GM19193 (cell line): Measurements from ENCODE around the gene RAB43.

ENCODE experiments used
- POLR2A ChIP-seq: IDR thresholded peaks from 4 replicates; pipeline ENCODE4 v1.6.1; 2011; ENCODE audit not compliant: insufficient read depth, insufficient read length; ENCODE audit errors: extremely low read depth

The RAB43 gene

DNA sequence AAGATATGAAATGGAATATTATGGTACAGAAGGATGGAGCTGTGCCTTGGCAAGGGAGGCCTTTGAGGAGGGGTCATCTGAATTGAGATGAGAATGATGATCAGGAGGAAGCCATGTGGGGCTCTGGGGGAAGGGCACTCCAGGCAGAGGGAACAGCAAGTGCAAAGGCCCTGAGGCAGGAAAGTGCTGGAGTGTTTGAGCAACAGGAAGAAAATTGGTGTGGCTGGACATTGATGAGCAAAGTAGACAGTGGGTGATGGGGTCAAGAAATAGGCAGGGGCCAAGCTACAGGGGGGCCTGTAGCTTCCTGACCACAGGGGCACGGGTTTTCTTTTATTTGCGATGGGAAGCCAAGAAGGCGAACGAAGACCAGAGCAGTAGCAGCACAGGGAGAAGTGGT lies 64.4 kb downstream of the RAB43 start:
- TF ChIP-seq POLR2A, result no peak

DNA sequence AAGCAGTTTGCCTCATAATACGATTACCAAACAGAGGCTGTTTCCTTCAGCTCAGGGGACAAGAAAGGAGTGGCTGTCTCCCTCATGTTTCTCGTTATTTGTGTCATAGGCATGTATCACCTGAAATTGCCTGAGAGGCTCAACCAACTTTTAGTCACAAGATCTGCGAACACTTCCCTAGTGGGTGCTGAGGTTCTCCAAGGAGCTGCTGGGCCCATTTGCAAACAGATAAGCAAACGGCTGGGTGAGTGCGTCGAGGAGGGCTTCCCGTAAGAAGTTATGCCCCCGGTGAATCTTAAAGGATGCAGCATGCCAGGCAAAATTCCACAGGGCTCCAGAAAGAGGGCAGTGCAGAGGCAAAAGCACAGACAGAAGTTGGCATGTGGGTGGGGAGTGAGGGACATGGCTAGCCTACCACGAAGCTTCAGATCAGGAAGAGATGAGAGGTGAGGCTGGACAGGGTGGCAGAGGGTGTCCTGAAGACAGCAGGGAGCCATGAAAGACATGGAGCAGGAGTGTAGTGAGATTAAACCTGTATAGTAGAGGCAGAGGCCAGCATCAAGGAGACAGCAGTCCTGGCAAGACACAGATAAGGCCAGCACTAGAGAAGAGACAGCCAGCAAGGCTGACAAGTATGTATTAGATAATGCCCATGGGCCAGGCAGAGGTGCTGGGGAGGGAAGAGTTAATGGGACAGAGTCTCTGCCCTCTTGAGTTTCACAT lies 65.0 kb downstream of the RAB43 start:
- TF ChIP-seq POLR2A, result no peak

DNA sequence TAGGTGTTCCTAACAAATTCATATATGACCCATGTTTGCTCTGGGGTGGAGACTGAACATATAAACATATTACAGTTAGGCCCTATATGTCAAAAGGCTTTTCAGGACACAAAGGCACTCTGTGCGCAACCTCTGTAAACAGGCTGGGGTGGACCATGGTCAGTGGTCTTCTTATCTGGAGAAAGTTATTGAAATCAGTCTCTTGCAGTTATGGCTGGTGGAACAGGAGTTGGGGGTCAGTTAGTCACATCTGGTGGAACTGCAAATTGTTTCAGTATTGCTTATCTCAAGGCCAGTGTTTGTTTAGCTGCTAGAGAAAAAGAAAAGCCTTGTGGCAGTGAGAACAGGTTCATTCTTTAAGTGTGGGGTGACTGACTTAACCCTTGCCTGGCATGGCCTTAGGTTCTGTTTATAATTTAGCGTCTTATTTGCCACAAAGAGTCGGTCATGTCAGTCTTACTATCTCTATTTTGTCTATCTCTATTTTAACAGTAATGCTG lies 66.9 kb downstream of the RAB43 start:
- TF ChIP-seq POLR2A, result no peak

DNA sequence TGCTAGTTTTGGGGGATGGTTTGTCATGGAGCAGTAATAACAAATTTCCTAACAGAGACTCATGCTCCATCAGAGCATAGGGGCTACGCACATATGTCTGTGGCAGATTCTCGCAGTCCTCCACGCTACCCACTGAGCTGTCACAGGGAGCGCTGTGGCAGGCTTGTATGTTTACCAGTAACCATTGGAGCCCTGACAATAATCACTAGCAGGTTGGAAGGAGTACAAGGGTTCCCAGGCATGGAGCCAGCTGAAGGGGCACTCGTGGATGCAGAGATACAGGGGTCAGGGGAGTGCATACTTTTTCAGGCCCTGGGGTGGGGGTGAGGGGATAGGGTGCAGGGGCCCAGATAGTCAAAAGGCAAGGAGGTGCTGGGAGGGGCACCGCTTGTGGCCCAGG lies 68.9 kb downstream of the RAB43 start:
- no peak for TF ChIP-seq POLR2A

DNA sequence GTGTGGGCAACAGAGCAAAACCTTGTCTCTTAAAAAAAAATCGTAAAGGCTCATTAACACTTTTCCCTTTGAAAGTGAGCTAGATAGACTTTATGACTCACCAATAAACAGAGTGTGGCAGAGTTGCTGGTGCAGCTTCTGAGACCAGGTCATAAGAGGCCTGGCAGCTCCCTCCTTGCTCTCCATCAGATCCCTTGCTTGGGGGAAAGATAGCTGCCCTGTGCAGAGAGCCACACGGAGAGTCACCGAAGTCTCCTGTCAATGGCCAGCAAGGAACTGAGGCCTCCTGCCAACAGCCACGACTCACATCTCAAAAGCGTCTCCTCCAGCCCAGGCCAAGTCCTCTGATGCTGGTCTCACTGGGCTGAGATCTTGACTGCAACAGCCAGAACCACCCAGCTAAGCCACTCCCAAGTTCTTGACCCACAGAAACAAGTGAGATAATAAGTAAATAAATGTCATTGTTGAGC lies 69.7 kb downstream of the RAB43 start:
- TF ChIP-seq POLR2A, result no peak

DNA sequence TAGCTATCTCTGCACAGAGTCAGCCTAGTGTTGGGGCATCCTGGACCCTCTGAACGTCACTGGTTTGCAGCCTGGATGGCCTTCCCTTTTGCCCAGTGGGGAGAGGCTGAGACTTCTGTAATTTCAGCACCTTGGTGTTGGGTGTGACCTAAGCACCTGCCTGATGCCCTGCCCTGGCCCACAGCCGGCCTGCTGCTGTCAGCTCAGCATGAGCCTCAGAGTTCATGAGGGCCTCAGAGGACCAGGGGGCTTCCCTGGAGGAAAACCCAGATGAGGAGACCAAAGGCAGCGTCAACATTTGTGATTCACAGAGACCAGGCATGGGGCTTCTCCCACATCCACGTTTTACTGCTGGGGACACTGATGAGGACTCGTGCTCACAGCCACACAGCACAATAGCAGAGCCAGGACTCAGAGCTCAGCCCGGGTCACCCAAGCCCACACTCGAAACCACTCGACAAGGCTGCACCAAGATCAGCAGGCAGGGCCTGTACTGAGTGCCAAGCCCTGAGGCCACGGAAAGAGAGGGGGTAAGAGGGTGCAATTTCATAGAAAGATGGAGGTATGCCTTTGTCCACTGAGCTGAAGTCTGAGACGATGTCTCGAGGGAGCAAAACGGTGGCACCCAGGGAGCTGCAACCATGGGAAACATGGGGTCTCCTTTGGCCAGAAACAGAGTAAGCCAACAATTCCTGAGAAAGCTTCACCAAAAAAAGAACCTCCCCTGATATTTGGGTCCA lies 70.9 kb downstream of the RAB43 start:
- TF ChIP-seq POLR2A, result no peak

DNA sequence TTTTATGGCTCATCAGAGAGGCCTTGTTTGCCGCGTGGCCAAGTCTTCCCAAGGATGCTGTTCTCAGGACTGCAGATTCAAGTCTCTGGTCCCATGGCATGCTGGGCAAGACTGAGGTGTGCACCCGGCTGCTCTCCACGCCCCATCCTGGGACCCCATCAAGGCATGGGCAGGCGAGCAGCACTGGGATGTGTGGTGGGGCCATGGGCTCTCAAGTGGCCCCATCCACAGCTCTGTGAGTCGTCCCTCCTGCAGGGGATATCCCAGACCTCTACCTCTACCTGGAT lies 74.1 kb downstream of the RAB43 start:
- TF ChIP-seq POLR2A, result no peak

DNA sequence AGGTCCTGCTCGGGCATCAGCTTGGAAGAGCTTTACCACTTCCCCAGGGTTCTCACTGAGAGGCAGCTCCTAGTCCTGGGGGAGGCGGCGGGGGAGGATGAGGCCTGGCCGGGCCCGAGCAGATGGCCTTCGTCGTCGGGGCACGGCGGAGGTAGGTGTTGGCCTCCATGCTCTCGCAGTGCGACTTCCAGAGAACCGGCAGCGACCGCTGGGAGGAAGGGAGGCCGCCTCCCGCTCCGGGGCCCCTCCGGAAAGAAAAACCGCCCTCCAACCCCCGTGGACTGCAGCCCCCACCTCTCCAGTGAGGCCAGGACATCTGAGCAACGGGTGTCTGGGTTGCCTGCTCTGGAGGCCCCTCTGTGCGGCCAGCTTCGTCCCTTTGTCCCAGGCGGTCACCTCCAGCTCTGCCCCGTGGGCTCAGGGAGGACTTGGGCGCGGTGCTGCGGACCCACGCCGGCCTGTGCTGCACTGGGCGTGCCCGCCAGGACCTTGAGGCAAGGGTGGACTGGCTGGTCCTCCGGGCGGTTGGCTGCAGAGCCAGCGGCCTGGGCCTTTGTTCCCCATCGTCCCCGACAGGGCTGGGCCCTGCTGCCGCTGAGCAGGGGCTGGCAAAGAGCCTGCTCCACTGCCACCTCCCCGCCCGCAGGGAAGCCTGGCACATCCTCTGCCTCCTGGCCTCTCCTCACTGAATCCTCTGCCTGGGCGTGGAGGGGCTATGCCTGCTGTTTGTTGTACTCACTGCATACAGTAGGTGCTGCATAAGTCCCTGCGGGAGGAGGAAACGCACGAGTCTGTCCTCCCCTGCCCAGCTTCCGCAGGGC lies 74.7 kb downstream of the RAB43 start:
- no peak for TF ChIP-seq POLR2A

DNA sequence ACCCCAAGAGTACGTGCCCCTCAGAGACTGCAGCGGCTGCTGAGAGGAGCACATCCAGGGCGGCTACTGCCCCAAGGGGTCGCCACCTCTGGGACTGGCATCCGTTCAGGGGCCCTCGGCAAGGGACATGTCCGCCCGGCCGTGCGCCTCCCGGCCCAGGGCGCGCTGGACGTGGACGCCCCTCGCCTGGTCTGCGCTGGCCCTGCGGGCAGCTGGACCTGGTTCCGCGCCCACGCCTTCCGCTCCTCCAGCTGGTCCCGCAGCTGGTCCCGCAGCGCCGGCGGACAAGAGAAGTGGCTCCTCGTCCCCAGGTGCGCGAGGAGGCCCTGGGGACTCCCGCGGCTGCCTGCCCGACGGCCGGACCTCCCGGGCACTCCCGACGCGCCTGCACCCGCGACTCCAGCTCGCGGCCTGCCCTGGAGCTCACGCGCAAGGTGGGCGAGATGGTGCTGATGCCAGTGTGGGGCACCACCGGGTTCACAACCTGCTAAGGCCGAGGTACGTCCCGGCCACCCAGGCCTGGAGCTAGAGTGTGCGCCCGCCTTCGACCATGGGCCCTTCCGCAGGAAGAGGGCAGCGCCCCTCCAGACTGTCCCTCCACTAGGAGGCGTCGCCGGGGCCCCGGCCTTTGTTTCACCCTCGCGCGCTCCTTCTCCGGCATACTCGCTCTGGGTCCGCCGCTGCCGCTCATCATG lies 75.4 kb downstream of the RAB43 start:
- TF ChIP-seq POLR2A, result no peak

DNA sequence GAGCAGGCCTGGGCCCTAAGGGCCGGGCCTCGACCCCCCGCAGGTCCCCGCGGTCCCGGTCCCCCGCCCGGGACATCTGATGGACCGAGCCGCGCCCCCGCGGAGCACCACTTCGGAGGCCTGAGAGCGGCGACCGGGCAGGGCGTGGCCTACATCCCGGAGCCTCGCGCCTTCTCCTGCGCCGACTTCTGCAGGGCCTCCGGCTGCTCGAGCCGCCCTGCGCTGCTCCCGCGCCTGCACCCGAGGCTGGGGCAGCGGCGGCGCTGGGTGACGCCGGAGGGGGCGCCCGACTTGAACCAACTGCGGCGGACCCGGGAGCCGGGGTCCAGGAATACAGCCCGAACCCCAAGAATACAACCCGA lies 75.9 kb downstream of the RAB43 start:
- no peak for TF ChIP-seq POLR2A

DNA sequence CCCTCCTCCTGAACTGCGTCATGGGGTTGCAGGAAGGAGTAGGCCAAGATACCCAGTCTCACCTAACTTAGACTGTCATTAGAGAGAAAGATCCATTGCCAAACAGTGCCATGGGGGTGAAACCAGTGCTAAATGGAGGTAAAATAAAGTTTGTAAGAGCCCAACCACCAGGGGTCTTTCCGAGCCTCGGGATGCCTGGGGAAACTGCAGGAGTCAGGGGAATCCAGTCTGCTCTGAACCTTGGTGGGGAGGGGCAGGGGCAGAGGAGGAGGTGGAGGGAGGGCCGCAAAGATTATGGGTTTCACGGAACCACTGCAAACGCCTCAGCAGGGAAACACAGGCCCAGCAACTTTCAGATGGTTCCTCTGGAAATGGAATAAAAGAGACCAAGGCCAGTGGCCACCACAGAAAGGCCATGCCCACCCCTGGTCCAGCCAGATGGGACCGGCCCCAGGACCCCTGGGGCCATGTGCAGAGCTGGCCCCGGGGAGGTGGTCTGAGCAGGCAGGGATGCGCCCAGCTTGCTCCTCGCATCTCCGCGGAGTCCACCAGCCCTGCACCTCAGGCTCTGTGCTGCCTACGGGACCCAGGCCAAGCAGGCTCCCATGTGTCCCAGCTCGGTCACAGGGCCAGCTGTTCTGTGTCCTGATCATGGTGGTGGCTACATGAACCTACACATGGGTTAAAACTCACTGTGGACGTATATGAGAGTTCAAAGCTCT lies 80.9 kb downstream of the RAB43 start:
- TF ChIP-seq POLR2A, result no peak

DNA sequence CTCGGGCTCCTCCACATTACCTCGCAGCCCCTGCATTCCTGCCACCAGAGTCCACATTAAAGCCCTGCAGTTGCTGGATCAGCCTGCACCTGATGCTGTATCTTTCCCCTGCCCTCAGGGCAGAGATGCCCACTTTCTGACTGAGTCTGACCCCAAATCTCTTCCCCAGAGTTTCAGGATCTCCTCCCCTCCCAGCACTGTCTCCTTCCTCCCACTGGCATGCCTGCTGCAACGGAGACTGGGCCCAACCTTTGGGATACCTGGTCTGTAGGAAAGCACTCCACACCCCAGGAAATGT lies 81.6 kb downstream of the RAB43 start:
- TF ChIP-seq POLR2A, result no peak

DNA sequence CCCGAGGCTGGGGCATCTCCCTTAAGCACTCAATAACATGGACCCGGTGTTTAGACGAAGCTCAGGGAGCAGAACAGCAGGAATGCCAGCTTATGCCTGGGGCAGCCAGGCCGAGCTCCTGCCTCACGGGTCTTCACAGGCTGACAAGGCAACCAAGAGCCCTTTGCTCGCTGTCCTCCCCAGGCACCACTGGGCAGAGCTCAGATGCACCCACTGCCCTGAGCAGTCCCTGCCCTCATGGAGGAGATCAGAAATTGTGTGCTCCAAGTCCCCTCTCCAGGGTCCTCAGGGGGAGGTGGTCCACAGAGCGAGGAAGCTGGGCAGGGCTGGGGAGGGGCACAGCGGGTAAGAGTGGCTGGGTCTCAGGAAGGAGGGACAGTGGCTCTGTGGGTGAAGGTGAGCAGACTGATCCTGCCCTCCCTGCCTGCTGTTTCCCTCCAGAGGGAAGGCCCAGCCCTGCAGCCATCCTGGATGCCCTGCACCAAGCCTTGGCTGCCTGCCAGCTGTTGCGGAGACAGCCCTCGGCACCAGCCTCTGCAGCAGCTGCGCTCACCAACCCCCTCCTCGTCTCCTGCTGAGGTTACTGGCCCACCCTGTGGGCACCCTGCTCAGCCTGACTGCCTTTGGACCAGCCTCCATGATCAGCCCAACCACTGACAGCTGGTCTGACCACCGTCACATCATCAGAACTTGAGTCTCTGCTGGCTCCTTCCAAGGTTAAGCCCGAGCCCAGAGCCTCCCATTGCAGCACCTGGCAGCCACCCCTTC lies 82.1 kb downstream of the RAB43 start:
- no peak for TF ChIP-seq POLR2A
